ENCODE results near the gene MKNK2.
A peak's percentile ranks its signal among the peaks of the same experiment; 100 is the strongest.
"Not testable (repeated sequence)": the region's sequence is repeated elsewhere in the genome, so short reads cannot be mapped to it uniquely, and the experiment has no call there.

MKNK2 gene

DNA sequence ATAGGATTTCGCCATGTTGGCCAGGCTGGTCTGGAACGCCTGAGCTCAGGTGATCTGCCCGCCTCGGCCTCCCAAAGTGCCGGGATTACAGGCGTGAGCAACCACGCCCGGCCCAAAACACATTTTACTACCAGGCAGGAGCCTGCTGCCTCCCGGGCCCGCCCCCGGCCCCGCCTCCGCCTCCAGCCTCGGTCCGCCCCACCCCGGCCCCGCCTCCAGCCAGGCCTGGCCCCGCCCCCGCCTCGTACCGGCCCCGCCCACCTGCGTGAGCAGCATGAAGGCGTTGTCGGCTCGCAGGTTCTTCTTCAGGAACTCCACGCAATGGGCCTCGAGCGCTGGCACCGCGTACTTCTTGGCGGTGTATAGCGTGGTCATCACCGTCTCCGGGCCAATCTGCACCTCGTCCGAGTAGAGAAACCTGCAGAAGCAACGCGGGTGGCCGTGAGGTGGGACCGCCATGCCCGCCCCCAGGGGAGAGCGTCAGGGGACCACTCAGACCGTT, 58.2 kb downstream of the MKNK2 start:
- peak; percentile 69 for DNase-seq (ENCODE audit: low spot score)

- no peak for DNase-seq (ENCODE audit: low spot score)
Measured at GRCh38 chr19:1991018-1991913, 59.8 kb downstream of the MKNK2 start.

DNA sequence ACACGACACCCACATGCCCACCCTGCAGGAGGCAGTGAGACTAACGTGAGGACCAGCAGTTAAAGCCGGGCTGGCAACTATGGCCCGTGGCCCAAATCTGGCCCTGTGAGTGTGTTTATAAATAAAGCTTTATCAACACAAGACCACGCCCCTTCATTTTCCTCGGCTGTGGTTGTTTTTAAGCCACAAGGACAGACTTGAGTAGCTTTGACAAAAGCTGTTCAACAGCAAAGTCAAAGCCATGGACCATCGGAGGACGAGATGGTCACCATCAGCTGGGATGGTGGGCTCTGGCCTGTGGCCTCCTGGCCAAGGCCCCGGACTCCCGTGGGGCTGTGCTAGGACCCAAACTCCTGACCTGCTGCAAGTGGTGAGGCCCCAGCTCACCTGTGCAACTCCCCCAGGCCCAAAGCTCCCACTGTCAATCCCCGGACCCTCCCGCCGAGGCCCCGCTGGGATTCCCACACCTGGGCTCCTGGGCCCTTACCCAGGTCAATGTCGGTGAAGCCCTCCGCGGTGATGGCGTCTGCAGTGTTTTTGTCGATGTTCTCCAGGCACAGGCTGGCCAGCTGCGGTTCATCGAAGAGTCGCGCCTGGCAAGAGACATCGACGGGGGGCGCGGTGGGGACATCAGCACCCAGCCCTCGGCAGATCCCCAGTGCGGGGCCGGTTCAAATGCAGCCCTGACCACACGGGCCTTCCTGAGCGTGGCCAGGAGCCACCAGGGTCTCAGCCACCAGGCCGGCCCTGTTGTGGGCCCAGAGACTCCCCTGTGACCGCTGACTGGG, 60.6 kb downstream of the MKNK2 start:
- DNase-seq (ENCODE audit: low spot score), result no peak

DNA sequence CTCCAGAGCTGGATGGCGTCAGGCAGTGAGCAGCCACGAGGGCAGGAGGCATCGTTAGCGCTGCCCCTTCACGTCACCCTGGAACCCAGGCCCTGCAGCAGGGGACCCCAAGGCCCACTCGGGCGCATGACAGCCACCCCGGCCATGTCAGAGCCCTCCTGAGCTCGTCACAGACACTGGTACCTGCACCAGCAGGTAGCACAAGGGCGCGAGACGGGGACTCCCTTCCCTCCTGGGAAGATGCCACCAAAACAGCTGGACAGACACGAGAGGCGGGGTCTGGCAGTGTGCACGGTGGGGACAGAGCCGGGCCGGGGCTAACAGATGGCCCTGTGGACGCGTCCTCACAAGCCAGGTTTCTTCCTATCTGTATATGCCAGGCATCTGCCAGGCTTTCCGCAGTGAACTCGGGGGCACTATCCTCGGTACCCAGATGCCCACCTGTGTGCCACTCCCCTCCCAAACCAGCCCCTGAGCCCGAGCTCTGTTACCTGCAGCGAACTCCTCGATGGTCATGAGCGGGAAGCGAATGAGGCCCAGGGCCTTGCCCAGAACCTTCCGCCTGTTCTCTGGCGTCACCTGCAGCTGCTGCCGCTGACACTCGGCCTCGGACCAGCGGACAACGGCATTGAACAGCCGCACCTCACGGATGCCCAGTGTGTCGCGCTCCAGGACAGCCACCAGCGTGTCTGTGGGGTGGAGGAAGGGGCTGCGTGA, 61.4 kb downstream of the MKNK2 start:
- DNase-seq (ENCODE audit: low spot score), result no peak

GRCh38 chr19:1988464-1988863, 62.6 kb downstream of the MKNK2 start:
- DNase-seq (ENCODE audit: low spot score), result not testable (repeated sequence)

All from GM03348 (cell line).